ENCODE measurements around the gene HOXD11.
A peak's percentile ranks its signal among the peaks of the same experiment; 100 is the strongest.

HOXD11 gene

DNA sequence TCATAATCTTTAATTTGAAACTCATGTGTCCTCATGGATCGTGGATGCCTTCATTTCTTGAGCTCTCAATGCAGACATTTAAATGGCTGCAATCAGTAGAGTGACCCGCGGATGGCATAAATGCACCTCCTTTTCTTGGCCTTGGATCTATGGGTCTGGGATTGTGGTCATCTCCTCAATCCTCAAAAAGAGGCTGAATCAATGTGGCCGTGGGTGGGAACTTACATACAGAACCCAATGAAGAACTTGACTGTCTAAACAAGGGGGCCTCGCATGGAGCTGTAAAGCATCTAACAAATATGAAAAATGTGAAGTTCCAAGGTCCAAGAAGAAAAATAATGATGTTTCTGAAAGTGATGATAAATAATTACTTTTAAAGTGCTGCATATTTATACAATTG, 11.7 kb upstream of the HOXD11 start:
- Histone ChIP-seq H3K9me3 (ENCODE audit: low read depth, low read length) (no peaks in the 10 kb centered on the region), H3K4me3 (peak overlapping the region; percentile 89), H3K9ac (ENCODE audit: insufficient read length) (peak overlapping the region; percentile 90), H3K36me3 (ENCODE audit: insufficient read depth, low read length) (peaks cover 20% of the 10 kb centered on the region), H3K27ac (peak overlapping the region; percentile 96)
- TF ChIP-seq FOXP2 (optimal IDR thresholded peaks at IDR 0.05; ENCODE audit: control extremely low read depth, extremely low read length, insufficient read depth) (no peak), POLR2AphosphoS5 (IDR thresholded peaks at IDR 0.05; ENCODE audit: borderline replicate concordance, low read depth, low read length) (no peak), EZH2 (IDR thresholded peaks at IDR 0.05) (no peak)
- DNase-seq (ENCODE audit: low read depth, low spot score), result no peak

DNA sequence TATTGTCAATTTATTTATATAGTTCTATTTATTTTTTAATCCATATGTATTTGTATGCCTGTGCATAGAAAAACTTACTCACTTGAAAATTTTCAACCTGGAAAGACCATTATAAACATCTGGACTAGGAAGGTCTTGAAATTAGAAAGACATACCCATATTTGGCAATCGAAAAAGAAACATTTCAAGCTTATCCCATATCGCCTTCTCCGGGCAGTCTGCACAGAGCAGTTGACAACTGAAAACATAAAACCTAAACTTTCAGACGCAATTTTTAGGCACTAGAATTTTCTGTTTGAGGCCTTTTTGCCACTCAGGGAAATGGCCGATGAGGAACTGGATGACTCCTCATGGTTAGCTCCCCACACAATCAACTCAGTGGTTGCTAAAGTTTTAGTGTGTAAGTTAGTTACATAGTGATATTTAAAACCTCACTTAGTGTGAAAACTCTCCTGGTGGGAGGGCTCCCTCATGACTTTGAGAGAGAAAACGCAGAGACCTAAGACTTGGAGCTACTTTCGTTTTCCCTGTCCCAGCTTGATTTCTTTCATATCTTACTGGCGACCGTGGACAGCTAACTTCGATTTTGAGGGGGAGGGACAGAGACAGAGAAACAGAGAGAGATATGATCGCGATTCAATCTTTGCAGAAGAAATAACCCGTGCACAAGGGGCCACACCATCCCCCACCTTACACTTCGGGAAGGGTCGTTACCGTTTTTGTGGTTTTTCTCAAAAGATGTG, 10.7 kb upstream of the HOXD11 start:
- Histone ChIP-seq H3K36me3 (ENCODE audit: insufficient read depth, low read length) (peaks cover 20% of the 10 kb centered on the region), H3K9me3 (ENCODE audit: low read depth, low read length) (no peaks in the 10 kb centered on the region), H3K4me3 (peak overlapping the region; percentile 89), H3K9ac (ENCODE audit: insufficient read length) (peak overlapping the region; percentile 90), H3K27ac (peak overlapping the region; percentile 96)
- no peak for TF ChIP-seq EZH2 (IDR thresholded peaks at IDR 0.05)
- no peak; the same call in 1 of the 2 replicates for TF ChIP-seq POLR2AphosphoS5 (IDR thresholded peaks at IDR 0.05; ENCODE audit: borderline replicate concordance, low read depth, low read length)
- TF ChIP-seq FOXP2 (optimal IDR thresholded peaks at IDR 0.05; ENCODE audit: control extremely low read depth, extremely low read length, insufficient read depth), result no peak
- DNase-seq (ENCODE audit: low read depth, low spot score), result no peak

DNA sequence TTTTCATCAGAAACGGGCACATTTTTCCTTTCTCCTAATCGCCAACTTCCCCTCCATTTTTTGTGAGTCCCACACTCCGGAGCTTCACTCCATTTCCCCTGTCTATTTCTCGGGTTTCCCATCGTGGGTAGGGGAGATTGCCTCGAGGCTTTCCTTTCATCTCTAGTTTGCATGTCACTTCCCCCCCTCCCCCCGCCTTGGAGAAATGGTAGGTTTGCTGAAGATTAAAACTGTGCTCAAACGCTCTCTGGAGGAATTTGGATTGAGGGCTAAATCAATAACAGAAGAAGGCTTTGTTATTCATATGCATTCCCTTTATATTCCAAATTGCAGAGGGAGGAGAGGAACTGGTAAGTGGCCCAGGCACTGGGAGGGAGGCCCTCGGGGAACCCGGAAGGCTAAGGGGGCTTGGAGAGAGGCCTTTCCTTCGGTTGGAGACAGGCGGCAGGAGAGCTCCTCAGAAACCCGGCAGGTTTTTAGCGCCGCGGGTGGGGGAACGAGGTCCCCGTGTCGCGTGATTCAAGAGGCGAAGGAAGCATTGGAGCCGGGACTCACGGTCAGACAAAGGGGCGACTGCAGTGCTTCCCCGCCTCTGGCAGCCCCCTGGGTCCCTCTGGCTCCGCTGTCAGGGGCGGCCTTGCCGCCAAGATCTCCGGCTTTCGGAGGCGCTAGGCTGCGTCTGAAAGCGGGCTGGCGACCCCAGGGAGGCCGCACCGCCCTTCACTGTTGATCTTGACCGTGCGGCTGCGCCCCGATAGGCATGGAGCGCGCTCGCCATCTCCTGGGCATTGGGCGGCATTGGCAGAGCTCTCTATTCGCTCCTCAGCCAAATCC, 9.9 kb upstream of the HOXD11 start:
- Histone ChIP-seq H3K27ac (peak overlapping the region; percentile 96), H3K4me3 (peak overlapping the region; percentile 89), H3K36me3 (ENCODE audit: insufficient read depth, low read length) (peaks cover 20% of the 10 kb centered on the region), H3K9me3 (ENCODE audit: low read depth, low read length) (no peaks in the 10 kb centered on the region), H3K9ac (ENCODE audit: insufficient read length) (peak overlapping the region; percentile 90)
- DNase-seq (ENCODE audit: low read depth, low spot score), result peak; percentile 73
- TF ChIP-seq FOXP2 (optimal IDR thresholded peaks at IDR 0.05; ENCODE audit: control extremely low read depth, extremely low read length, insufficient read depth) (peak; percentile 42), EZH2 (IDR thresholded peaks at IDR 0.05) (no peak), POLR2AphosphoS5 (IDR thresholded peaks at IDR 0.05; ENCODE audit: borderline replicate concordance, low read depth, low read length) (no peak; the same call in none of the 2 replicates)

DNA sequence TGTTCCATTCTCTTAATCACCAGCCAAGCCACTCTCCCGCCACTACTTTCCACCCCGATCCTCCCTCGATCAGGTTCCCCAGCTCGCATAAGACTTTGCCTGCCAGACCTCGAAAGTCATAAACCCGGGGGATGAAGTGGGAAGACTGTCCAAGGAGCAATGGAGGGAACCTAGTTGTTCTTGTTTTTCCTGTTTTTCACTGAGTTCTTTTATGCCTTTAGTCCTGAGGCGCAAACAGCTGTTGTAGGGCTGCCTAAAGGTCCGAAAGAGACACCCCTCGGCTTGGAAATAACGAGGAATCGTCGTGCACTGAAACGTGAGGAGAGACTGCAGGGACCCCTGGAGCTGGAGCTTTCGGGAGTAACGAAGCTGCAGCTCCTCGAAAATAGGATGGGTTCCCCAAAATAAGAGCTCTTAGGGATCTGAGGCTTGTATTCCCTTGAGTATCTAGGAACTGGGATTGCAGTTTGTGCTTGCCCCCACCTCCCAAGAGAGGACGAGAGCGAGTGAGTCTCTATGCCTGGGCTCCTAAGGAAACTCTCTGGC, 9.2 kb upstream of the HOXD11 start:
- no peak for DNase-seq (ENCODE audit: low read depth, low spot score)
- TF ChIP-seq FOXP2 (optimal IDR thresholded peaks at IDR 0.05; ENCODE audit: control extremely low read depth, extremely low read length, insufficient read depth), result no peak
- TF ChIP-seq EZH2 (IDR thresholded peaks at IDR 0.05), result no peak
- TF ChIP-seq POLR2AphosphoS5 (IDR thresholded peaks at IDR 0.05; ENCODE audit: borderline replicate concordance, low read depth, low read length), result no peak
- Histone ChIP-seq H3K9me3 (ENCODE audit: low read depth, low read length) (no peaks in the 10 kb centered on the region), H3K4me3 (peak overlapping the region; percentile 89), H3K9ac (ENCODE audit: insufficient read length) (peak overlapping the region; percentile 90), H3K27ac (peak overlapping the region; percentile 96), H3K36me3 (ENCODE audit: insufficient read depth, low read length) (peaks cover 20% of the 10 kb centered on the region)

DNA sequence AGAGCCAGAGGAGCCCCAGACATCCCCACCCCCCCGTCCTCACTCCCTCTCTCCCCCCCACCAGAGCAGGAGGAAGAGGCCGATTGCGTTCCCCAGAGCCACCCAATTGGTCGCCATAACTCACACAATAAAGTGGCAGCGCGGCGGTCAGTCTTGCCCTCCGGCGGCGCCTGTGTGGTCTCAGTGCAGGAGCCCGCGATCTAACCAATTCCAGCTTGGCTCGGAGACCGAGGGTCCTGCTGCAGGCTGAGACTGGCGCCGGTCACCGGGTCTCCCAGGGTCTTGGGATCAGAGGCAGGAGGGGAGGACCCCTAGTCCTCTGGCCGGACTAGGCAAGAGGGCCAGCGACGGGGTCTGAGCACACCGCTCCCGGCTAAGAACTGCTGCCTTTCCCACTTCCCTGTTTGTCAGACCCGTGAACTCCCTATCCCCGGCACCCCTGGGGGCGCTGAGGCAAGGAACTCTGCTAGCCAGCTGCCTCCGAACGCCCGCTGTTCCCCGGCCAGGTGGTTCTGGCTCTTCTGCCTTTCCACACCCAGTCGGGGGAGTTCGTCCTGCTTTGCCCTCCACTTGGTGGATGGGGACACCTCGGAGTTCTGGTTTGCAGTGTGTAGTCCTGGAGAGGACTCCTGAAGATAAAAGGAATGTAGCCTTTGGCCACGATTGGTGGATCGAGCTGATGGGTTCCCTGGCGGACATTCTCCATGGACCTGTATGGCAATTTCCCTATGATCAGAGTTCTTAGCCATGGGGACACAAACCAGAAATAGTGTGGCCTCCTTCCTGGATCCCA, 8.5 kb upstream of the HOXD11 start:
- TF ChIP-seq POLR2AphosphoS5 (IDR thresholded peaks at IDR 0.05; ENCODE audit: borderline replicate concordance, low read depth, low read length), result no peak
- TF ChIP-seq EZH2 (IDR thresholded peaks at IDR 0.05), result no peak
- TF ChIP-seq FOXP2 (optimal IDR thresholded peaks at IDR 0.05; ENCODE audit: control extremely low read depth, extremely low read length, insufficient read depth), result no peak
- H3K4me3 ChIP-seq, result no peak overlapping the region; the same call in 1 of the 2 replicates

DNA sequence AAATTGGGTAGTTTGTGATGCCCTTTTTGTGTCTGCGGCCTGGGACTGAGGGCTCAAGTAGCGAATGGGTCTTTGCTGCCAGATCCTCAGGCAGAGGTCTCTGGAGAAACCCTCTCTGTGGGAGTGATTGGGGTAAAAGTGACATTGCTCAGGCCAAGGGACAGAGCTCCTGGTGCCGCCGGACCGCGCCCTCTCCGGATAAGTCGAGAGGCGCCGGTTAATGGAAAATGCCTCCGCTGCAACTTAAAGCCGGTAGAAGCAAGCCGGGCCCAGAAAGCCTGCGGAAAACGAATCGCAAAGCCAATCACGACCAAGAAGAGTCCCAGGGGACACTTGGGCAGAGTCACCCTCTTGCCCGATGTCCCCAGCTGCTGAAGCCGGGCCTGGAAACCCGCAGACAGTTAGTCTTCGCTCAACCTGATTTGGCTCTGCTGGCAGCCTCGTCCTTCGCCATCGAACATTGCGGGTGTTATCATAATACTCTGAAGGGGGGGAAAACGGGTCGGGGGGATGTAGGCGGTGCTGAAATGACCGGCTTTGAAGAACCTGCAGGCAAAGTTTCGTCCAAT, 7.8 kb upstream of the HOXD11 start:
- no peak overlapping the region for H3K9ac ChIP-seq (ENCODE audit: insufficient read length)

More for the DNA sequence above, 8.5 kb upstream of the HOXD11 start:
- no peak for DNase-seq (ENCODE audit: low read depth, low spot score)
- no peak overlapping the region for H3K27ac ChIP-seq
- H3K9me3 ChIP-seq (ENCODE audit: low read depth, low read length), result no peaks in the 10 kb centered on the region
- H3K9ac ChIP-seq (ENCODE audit: insufficient read length), result no peak overlapping the region
- peaks cover 20% of the 10 kb centered on the region for H3K36me3 ChIP-seq (ENCODE audit: insufficient read depth, low read length)

DNA sequence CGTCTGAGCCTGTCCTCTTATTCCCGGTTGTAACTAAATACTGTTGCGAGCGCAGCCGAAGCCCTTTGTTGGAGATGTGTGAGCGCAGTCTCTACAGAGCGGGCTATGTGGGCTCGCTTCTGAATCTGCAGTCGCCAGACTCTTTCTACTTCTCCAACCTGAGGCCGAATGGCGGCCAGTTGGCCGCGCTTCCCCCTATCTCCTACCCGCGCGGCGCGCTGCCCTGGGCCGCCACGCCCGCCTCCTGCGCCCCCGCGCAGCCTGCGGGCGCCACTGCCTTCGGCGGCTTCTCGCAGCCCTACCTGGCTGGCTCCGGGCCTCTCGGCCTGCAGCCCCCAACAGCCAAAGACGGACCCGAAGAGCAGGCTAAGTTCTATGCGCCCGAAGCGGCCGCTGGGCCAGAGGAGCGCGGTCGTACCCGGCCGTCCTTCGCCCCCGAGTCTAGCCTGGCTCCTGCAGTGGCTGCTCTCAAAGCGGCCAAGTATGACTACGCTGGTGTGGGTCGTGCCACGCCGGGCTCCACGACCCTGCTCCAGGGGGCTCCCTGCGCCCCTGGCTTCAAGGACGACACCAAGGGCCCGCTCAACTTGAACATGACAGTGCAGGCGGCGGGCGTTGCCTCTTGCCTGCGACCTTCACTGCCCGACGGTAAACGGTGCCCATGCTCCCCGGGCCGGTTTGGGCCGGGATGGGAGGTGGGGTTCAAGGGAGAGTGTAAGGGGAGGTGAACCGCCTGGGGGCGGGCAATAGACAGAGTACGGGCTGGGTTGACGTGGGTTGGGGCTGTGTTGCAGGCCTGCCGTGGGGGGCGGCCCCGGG, 7.1 kb upstream of the HOXD11 start, which contains the start of gene HOXD12:
Gene HOXD12, plus strand, starts transcription at position 68 of the 819 bp plus-strand sequence. Its CDS starts 7 bp downstream, at position 75.
- peak within 1 kb of the TSS; percentile 84 for H3K27ac ChIP-seq
- TF ChIP-seq EZH2 (IDR thresholded peaks at IDR 0.05), result no peak
- TF ChIP-seq POLR2AphosphoS5 (IDR thresholded peaks at IDR 0.05; ENCODE audit: borderline replicate concordance, low read depth, low read length), result no peak
- no peak for TF ChIP-seq FOXP2 (optimal IDR thresholded peaks at IDR 0.05; ENCODE audit: control extremely low read depth, extremely low read length, insufficient read depth)
- no peak within 1 kb of the TSS for H3K4me3 ChIP-seq
- H3K36me3 ChIP-seq (ENCODE audit: insufficient read depth, low read length), result peaks cover 10% of the 10 kb centered on the region
- H3K9ac ChIP-seq (ENCODE audit: insufficient read length), result no peak within 1 kb of the TSS
- no peak for DNase-seq (ENCODE audit: low read depth, low spot score)
- no peaks in the 10 kb centered on the region for H3K9me3 ChIP-seq (ENCODE audit: low read depth, low read length)

More for the DNA sequence above, 7.8 kb upstream of the HOXD11 start:
- TF ChIP-seq FOXP2 (optimal IDR thresholded peaks at IDR 0.05; ENCODE audit: control extremely low read depth, extremely low read length, insufficient read depth) (no peak), POLR2AphosphoS5 (IDR thresholded peaks at IDR 0.05; ENCODE audit: borderline replicate concordance, low read depth, low read length) (no peak), EZH2 (IDR thresholded peaks at IDR 0.05) (no peak)
- H3K9me3 ChIP-seq (ENCODE audit: low read depth, low read length), result no peaks in the 10 kb centered on the region
- H3K36me3 ChIP-seq (ENCODE audit: insufficient read depth, low read length), result peaks cover 17% of the 10 kb centered on the region
- DNase-seq (ENCODE audit: low read depth, low spot score), result no peak
- no peak overlapping the region for H3K4me3 ChIP-seq
- H3K27ac ChIP-seq, result no peak overlapping the region
